K562 (cell line): ENCODE measurements around the gene NOM1. TPM values are rescaled to one million over a fixed set of nuclear protein-coding genes. Genes with fewer than 3 reads are reported as not detected.

ENCODE experiments used
- CBFA2T2 ChIP-seq: fragments of 450-650 bp; conservative IDR thresholded peaks from 2 replicates; pipeline ENCODE4 v1.6.1; 2017; ENCODE audit warnings: mild to moderate bottlenecking
- ETV6 ChIP-seq, 3 experiments: fragments of 150-350 bp in 1 of 3; sonication (generic) in 1 of 3; formaldehyde crosslinking in 1 of 3; IDR thresholded peaks; 2 replicates each; pipeline versions ENCODE4 v1.6.1 to v1.8.0; 2014 to 2022; ENCODE audit warnings: borderline replicate concordance in 2 of 3, low read depth in 2 of 3, antibody characterized with exemption in 1 of 3, low read length in 1 of 3, mild to moderate bottlenecking in 1 of 3, missing genetic modification reagents in 1 of 3
- FOXK1 ChIP-seq: sonication (generic); formaldehyde crosslinking; IDR thresholded peaks from 2 replicates; pipeline ENCODE4 v1.8.0; 2022; ENCODE audit warnings: missing genetic modification reagents, mild to moderate bottlenecking, borderline replicate concordance
- GATAD2B ChIP-seq: fragments of 450-650 bp; IDR thresholded peaks from 2 replicates; pipeline ENCODE4 v1.6.1; 2017; ENCODE audit warnings: mild to moderate bottlenecking, borderline replicate concordance
- GTF2A2 ChIP-seq: IDR thresholded peaks from 2 replicates; pipeline ENCODE4 v1.6.1; 2016; ENCODE audit warnings: mild to moderate bottlenecking, missing genetic modification characterization, missing compliant biosample characterization
- HDAC6 ChIP-seq: IDR thresholded peaks from 2 replicates; pipeline ENCODE4 v1.6.1; 2012; ENCODE audit warnings: low read depth, mild to moderate bottlenecking, control low read depth, inconsistent platforms, low read length, moderate library complexity
- NR4A1 ChIP-seq, 2 experiments: fragments of 250-450 bp in 1 of 2; fragments of 450-650 bp in 1 of 2; sonication (Bioruptor Pico) in 1 of 2; IDR thresholded peaks; 2 replicates each; pipeline versions ENCODE4 v1.4.0 to v1.6.1; 2016 to 2020; ENCODE audit warnings: mild to moderate bottlenecking in 2 of 2, missing compliant biosample characterization in 1 of 2, missing genetic modification characterization in 1 of 2, moderate library complexity in 1 of 2
- PHTF2 ChIP-seq: fragments of 250-450 bp; sonication (Bioruptor Pico); IDR thresholded peaks from 2 replicates; pipeline ENCODE4 v1.5.0; 2021; ENCODE audit warnings: mild to moderate bottlenecking
- SAFB ChIP-seq: fragments of 200-400 bp; formaldehyde crosslinking; IDR thresholded peaks from 2 replicates; pipeline ENCODE4 v1.6.1; 2017; ENCODE audit warnings: low read depth, low read length, borderline replicate concordance
- SIN3B ChIP-seq: fragments of 450-650 bp; IDR thresholded peaks from 2 replicates; pipeline ENCODE4 v1.6.1; 2017; ENCODE audit warnings: low read depth, mild to moderate bottlenecking, moderate library complexity
- ZNF143 ChIP-seq: sonication (generic); formaldehyde crosslinking; IDR thresholded peaks from 2 replicates; pipeline ENCODE4 v1.9.0; 2022; ENCODE audit warnings: mild to moderate bottlenecking, missing genetic modification reagents
- ZNF780A ChIP-seq: fragments of 250-450 bp; sonication (Bioruptor Pico); IDR thresholded peaks from 2 replicates; pipeline ENCODE4 v1.5.0; 2021; ENCODE audit warnings: mild to moderate bottlenecking
- polyA plus RNA-seq, 8 experiments: library from polyadenylated mRNA; depleted of rRNA in 4 of 8; stranded (reverse) in 5 of 8; unstranded in 3 of 8; fragments of >200 nt; fragmentation: Nextera tagmentation in 2 of 8; fragmentation: Illumina TruSeq in 1 of 8; extraction: Ambion mirVana in 2 of 8; extraction: Trizol in 1 of 8; gene quantifications; 2 replicates each; pipeline versions ENCODE4 v1.2.1 to v1.2.3, GENCODE V29; 2011 to 2014; ENCODE audit warnings: inconsistent platforms in 1 of 8, missing spikeins in 1 of 8
- total RNA-seq, 7 experiments: library from RNA; depleted of rRNA in 6 of 7; stranded (reverse); fragments of >200 nt in 6 of 7; fragmentation: Illumina TruSeq in 2 of 7; extraction: Trizol in 2 of 7; gene quantifications; 2 replicates each; pipeline versions ENCODE4 v1.2.1 to v1.2.3, GENCODE V29; 2011 to 2021; ENCODE audit warnings: low replicate concordance in 1 of 7
- TF ChIP-seq, protein P1 (sequence below): fragments of 150-350 bp; conservative IDR thresholded peaks from 2 replicates; pipeline ENCODE4 v1.6.1; 2014; ENCODE audit warnings: low read length
- TF ChIP-seq, protein P2 (sequence below), 3 experiments: IDR thresholded peaks in 2 of 3; conservative IDR thresholded peaks in 1 of 3; 2 replicates each; pipeline ENCODE4 v1.5.1; 2011 to 2012; ENCODE audit warnings: low read length in 3 of 3, mild to moderate bottlenecking in 3 of 3, control low read depth in 2 of 3, improper control_type of control experiment in 1 of 3, inconsistent platforms in 1 of 3, low read depth in 1 of 3, mixed read lengths in 1 of 3, moderate library complexity in 1 of 3; ENCODE audit not compliant: insufficient read depth in 2 of 3

Gene NOM1
- total and polyA plus RNA-seq, 9 of the 15 experiments (the other 6 are each of a cell fraction or from before 2014, with no cell fraction given), result 6.8 to 47.3 (median 37.4) TPM

DNA sequence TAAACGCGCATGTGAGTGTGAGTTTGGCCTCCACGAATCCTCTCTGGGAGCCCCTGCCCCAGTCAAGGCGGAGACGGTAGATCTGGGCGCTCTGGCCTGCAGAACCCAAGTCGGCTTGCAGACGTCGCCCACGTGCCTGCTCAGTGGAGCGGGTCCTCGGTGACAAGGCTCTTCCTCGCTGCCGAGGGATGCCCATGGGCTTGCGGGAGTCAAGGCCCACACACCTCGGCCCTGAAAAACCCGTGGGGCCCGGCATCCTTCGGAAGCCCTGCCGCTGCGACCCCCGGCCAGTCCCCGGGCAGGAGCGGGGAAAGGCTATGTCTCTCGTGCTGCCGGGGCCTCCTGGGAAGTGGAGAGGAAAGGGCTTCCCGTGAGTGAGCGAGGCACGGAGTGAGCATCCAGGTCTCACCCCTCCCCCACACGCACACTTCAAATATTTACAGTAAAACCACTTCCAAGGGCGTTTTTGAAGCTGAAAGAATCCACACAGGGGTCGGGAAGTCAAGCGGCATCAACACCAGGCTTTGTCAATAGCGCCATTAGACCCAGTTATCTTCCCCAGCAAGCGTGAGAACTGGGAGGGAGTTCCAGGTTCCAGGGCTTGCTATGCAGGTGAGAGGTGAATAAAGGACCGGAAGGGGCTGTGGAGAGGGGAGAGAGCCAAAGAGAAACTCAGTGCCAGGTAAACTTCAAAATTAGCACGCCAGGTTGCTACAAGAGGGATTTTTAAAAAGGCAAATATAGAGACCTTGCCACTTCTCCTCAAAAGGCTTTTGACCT lies 62.0 kb downstream of the NOM1 start (continued):
- TF ChIP-seq, protein P1, sequence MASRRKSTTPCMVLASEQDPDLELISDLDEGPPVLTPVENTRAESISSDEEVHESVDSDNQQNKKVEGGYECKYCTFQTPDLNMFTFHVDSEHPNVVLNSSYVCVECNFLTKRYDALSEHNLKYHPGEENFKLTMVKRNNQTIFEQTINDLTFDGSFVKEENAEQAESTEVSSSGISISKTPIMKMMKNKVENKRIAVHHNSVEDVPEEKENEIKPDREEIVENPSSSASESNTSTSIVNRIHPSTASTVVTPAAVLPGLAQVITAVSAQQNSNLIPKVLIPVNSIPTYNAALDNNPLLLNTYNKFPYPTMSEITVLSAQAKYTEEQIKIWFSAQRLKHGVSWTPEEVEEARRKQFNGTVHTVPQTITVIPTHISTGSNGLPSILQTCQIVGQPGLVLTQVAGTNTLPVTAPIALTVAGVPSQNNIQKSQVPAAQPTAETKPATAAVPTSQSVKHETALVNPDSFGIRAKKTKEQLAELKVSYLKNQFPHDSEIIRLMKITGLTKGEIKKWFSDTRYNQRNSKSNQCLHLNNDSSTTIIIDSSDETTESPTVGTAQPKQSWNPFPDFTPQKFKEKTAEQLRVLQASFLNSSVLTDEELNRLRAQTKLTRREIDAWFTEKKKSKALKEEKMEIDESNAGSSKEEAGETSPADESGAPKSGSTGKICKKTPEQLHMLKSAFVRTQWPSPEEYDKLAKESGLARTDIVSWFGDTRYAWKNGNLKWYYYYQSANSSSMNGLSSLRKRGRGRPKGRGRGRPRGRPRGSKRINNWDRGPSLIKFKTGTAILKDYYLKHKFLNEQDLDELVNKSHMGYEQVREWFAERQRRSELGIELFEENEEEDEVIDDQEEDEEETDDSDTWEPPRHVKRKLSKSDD, result no peak
- TF ChIP-seq SAFB (no peak), GATAD2B (no peak), PHTF2 (CRISPR knock-in tag) (no peak), CBFA2T2 (no peak), GTF2A2 (tag) (no peak), HDAC6 (no peak), ETV6 (IDR thresholded peaks at IDR 0.05; ENCODE audit: borderline replicate concordance in 1 of 2, low read depth in 2 of 2, low read length in 1 of 2) (no peak), ETV6 (CRISPR knock-in tag; IDR thresholded peaks at IDR 0.05; ENCODE audit: borderline replicate concordance) (no peak), FOXK1 (CRISPR knock-in tag) (0 out of 2 replicates have a peak, but pooled peaks have one; percentile 2), NR4A1 (CRISPR knock-in tag; IDR thresholded peaks at IDR 0.05) (no peak), NR4A1 (tag; IDR thresholded peaks at IDR 0.05) (no peak), ZNF780A (CRISPR knock-in tag) (no peak), ZNF143 (CRISPR knock-in tag) (peak; percentile 42; the same call in 1 of the 2 replicates), SIN3B (no peak)
- TF ChIP-seq, protein P2, sequence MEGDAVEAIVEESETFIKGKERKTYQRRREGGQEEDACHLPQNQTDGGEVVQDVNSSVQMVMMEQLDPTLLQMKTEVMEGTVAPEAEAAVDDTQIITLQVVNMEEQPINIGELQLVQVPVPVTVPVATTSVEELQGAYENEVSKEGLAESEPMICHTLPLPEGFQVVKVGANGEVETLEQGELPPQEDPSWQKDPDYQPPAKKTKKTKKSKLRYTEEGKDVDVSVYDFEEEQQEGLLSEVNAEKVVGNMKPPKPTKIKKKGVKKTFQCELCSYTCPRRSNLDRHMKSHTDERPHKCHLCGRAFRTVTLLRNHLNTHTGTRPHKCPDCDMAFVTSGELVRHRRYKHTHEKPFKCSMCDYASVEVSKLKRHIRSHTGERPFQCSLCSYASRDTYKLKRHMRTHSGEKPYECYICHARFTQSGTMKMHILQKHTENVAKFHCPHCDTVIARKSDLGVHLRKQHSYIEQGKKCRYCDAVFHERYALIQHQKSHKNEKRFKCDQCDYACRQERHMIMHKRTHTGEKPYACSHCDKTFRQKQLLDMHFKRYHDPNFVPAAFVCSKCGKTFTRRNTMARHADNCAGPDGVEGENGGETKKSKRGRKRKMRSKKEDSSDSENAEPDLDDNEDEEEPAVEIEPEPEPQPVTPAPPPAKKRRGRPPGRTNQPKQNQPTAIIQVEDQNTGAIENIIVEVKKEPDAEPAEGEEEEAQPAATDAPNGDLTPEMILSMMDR (IDR thresholded peaks at IDR 0.05 in 2 of 3, conservative IDR thresholded peaks at IDR 0.05 in 1 of 3; ENCODE audit: insufficient read depth in 2 of 3, low read depth in 1 of 3, low read length in 3 of 3), result no peak
